Effector memory CD8-positive, alpha-beta T cell (primary cell): ENCODE results near the gene FYCO1.
A peak's percentile ranks its signal among the peaks of the same experiment; 100 is the strongest.
"Not testable (repeated sequence)": the region's sequence is repeated elsewhere in the genome, so short reads cannot be mapped to it uniquely, and the experiment has no call there.

Experiments used
- ATAC-seq: fragments of 150-1000 bp; cut with Tn5 transposase; replicated peaks from 2 replicates; pipeline ENCODE4 v1.10.0; 2021; ENCODE audit warnings: mild to moderate bottlenecking, moderate library complexity
- DNase-seq, 3 experiments: peaks; one replicate each; pipeline ENCODE4 v3.0.0; 2021
- H3K27ac Mint-ChIP-seq, 2 donors: one replicate each; pipeline ENCODE4 v1.8.0; 2022; ENCODE audit warnings: mild to moderate bottlenecking in 2 of 2, mixed read lengths in 2 of 2, moderate library complexity in 2 of 2
- H3K27me3 Mint-ChIP-seq, 2 donors: one replicate each; pipeline ENCODE4 v1.8.0; 2022; ENCODE audit warnings: mixed read lengths in 2 of 2
- H3K36me3 Mint-ChIP-seq: one replicate; pipeline ENCODE4 v1.8.0; 2022; ENCODE audit warnings: mild to moderate bottlenecking, moderate library complexity, mixed read lengths; ENCODE audit not compliant: insufficient read depth
- H3K4me1 Mint-ChIP-seq, 2 donors: one replicate each; pipeline ENCODE4 v1.8.0; 2022; ENCODE audit warnings: low read depth in 2 of 2, mixed read lengths in 2 of 2
- H3K4me3 Mint-ChIP-seq, 2 donors: one replicate each; pipeline ENCODE4 v1.8.0; 2022; ENCODE audit warnings: mild to moderate bottlenecking in 2 of 2, mixed read lengths in 2 of 2, moderate library complexity in 2 of 2
- H3K9me3 Mint-ChIP-seq, 2 donors: one replicate each; pipeline ENCODE4 v1.8.0; 2022; ENCODE audit warnings: mixed read lengths in 2 of 2

FYCO1 gene

DNA sequence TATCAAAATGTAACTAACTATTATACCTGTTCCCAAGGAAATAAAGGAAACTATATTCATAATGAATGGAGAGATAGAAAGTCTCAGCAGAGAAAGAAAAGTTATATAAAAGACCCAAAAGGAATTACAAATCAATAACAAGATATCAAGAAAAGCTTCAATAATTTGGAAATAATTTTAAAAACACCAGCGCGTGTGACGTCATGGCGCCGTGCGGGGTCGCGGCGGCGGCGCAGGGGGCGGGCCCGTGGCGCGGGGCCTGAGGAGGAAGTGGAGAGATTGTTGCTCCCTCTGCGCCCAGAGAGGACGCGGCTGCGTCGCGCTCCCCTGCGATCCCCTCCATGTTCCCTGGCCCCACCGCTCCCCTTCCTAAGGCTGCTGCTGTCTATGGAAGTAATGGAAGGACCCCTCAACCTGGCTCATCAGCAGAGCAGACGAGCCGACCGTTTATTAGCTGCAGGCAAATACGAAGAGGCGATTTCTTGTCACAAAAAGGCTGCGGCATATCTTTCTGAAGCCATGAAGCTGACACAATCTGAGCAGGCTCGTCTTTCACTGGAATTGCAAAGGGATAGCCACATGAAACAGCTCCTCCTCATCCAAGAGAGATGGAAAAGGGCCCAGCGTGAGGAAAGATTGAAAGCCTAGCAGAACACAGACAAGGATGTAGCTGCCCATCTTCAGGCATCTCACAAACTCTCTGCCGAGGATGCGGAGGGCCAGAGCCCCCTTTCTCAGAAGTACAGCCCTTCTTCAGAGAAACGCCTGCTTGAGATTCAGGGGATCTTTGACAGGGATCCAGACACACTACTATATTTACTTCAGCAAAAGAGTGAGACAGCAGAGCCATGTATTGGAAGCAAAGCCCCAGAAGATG is 27.5 kb upstream of the FYCO1 start:
- ATAC-seq (no peak), DNase-seq (no peak)
- peaks cover 0 to 4% of the 10 kb centered on the region in 2 donors for H3K9me3 Mint-ChIP-seq
- H3K27ac Mint-ChIP-seq = no peak overlapping the region
- H3K4me3 Mint-ChIP-seq = no peak overlapping the region
- H3K4me1 Mint-ChIP-seq = peaks cover 9 to 14% of the 10 kb centered on the region in 2 donors
- H3K36me3 Mint-ChIP-seq = peaks cover 3% of the 10 kb centered on the region
- no peaks in the 10 kb centered on the region for H3K27me3 Mint-ChIP-seq

DNA sequence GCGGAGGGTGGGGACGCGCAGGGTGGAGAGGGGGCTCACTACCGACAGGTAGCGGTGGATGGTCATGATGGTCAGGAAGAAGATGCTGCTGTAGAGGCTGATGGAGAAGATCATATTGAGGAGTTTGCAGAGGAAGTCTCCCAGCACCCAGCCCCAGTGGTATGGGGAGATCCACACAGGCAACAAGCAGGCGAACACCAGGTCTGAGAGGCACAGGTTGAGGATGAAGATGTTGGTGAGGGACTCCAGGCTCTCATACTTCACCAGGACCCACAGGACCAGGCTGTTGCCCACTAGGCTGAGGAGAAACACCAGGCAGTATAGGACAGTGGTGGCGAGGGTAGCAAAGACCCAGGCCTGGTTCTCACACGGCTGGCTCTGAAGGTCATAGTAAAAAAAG is 25.9 kb upstream of the FYCO1 start:
- peaks cover 9 to 14% of the 10 kb centered on the region in 2 donors for H3K4me1 Mint-ChIP-seq
- H3K27me3 Mint-ChIP-seq = no peaks in the 10 kb centered on the region
- ATAC-seq = no peak
- H3K36me3 Mint-ChIP-seq = peaks cover 3% of the 10 kb centered on the region
- H3K27ac Mint-ChIP-seq = peak overlapping the region in 1 of 2 donors; percentile 39
- no peak overlapping the region for H3K4me3 Mint-ChIP-seq
- H3K9me3 Mint-ChIP-seq = no peaks in the 10 kb centered on the region
- no peak for DNase-seq

DNA sequence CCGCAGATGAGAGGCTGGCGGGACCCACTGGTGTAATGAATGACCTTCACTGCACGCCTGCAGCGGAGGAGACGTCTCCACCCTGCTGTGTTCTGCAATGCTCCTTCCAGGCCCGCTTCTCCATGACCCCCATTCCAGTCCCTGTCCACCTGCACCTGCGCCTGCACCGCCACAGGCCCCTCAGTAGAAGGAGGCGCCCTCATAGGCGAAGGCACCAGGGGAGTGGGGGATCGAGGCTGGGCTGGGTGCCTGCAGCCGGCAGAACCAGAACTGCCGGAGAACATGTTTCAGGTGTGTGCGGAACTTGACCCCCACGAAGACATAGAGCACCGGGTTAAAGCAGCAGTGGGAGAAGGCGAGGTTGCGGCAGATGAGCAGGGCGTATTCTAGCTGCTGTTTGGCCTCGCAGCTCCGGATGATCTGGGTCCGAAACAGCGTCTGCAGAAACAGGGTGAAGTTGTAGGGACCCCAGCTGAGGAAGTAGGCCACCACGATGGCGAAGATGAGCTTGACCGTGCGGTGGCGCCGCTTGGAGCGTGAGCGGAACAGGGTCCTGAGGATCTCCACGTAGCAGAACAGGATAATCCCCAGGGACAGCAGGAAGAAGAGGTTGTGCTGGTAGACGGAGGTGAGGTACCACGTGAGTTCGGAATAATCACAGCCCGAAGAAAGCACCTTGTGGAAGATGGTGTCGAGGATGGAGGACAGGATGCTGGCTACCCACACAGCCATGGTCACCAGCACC is 25.3 kb upstream of the FYCO1 start:
- Mint-ChIP-seq H3K27ac (peak overlapping the region in 1 of 2 donors; percentile 39), H3K4me3 (no peak overlapping the region), H3K36me3 (peaks cover 3% of the 10 kb centered on the region), H3K27me3 (no peaks in the 10 kb centered on the region), H3K4me1 (peaks cover 9 to 14% of the 10 kb centered on the region in 2 donors), H3K9me3 (no peaks in the 10 kb centered on the region)
- DNase-seq (no peak), ATAC-seq (no peak)

- Mint-ChIP-seq H3K4me3 (no peak overlapping the region), H3K4me1 (peaks cover 9 to 14% of the 10 kb centered on the region in 2 donors), H3K27ac (no peak overlapping the region), H3K36me3 (peaks cover 3% of the 10 kb centered on the region), H3K27me3 (no peaks in the 10 kb centered on the region), H3K9me3 (no peaks in the 10 kb centered on the region)
- DNase-seq (no peak), ATAC-seq (no peak)
Measured at GRCh38 chr3:46019707-46020106, 24.1 kb upstream of the FYCO1 start.

DNA sequence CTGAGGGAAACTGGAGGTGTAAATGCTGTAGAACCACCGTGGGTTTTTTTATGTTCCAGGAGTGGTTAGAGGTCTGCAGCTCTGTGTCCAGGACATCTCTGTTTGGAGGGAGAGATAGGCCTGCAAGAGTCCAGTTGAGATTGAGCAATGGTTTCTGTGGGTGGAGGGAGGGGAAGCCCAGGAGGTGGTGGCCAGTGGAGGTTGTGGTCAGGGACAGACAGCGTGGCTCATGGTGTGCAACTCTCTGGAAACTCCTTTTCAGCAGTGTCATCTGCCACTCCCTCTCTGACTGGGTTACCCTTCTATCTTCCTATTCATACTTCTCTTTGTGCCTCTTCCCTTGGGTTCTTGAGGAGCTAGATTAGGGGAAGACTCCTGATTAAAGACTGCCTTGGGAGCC is 22.1 kb upstream of the FYCO1 start:
- H3K36me3 Mint-ChIP-seq = peaks cover 3% of the 10 kb centered on the region
- DNase-seq = no peak
- H3K27ac Mint-ChIP-seq = no peak overlapping the region
- H3K9me3 Mint-ChIP-seq = no peaks in the 10 kb centered on the region
- H3K4me1 Mint-ChIP-seq = peaks cover 14 to 20% of the 10 kb centered on the region in 2 donors
- no peaks in the 10 kb centered on the region for H3K27me3 Mint-ChIP-seq
- no peak for ATAC-seq
- H3K4me3 Mint-ChIP-seq = no peak overlapping the region

- peak; percentile 54 for ATAC-seq
Measured at GRCh38 chr3:46013316-46014094, 17.9 kb upstream of the FYCO1 start.

GRCh38 chr3:46012246-46012645 is 16.6 kb upstream of the FYCO1 start:
- Mint-ChIP-seq H3K27ac (no peak overlapping the region), H3K4me3 (no peak overlapping the region), H3K4me1 (peaks cover 5 to 7% of the 10 kb centered on the region in 2 donors), H3K36me3 (no peaks in the 10 kb centered on the region), H3K27me3 (no peaks in the 10 kb centered on the region), H3K9me3 (no peaks in the 10 kb centered on the region)
- ATAC-seq (no peak), DNase-seq (no peak)

More at GRCh38 chr3:46013316-46014094, 17.9 kb upstream of the FYCO1 start:
- Mint-ChIP-seq H3K27me3 (no peaks in the 10 kb centered on the region), H3K36me3 (no peaks in the 10 kb centered on the region), H3K27ac (peak overlapping the region in 1 of 2 donors; percentile 45), H3K4me1 (peaks cover 7 to 9% of the 10 kb centered on the region in 2 donors), H3K4me3 (no peak overlapping the region), H3K9me3 (no peaks in the 10 kb centered on the region)
- DNase-seq = no peak

- no peak overlapping the region for H3K27ac Mint-ChIP-seq
- H3K36me3 Mint-ChIP-seq = no peaks in the 10 kb centered on the region
- no peak for ATAC-seq
- H3K27me3 Mint-ChIP-seq = no peaks in the 10 kb centered on the region
- no peak overlapping the region for H3K4me3 Mint-ChIP-seq
- H3K9me3 Mint-ChIP-seq = no peaks in the 10 kb centered on the region
- H3K4me1 Mint-ChIP-seq = peaks cover 8 to 9% of the 10 kb centered on the region in 2 donors
- DNase-seq = no peak
Measured at GRCh38 chr3:46010519-46011113, 15.0 kb upstream of the FYCO1 start.

DNA sequence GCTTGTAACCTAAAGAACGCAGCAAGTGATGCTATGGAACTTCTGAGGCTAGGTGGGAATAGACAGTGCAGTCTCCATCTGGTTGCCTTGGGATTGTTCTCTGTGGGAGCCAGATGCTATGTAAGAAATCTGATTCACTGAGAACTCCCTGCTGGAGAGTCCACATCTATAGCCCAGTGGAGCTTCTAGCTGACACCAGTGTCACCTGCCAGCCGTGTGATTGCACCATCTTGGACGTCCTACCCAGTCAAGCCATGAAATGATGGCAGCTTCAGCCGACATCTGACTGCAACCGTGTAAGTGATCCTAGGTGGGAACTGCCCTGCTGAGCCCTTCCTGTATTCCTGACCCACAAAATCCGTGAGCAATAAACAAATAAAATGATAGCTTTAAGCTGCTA is 12.4 kb upstream of the FYCO1 start:
- DNase-seq (no peak), ATAC-seq (no peak)
- Mint-ChIP-seq H3K9me3 (no peaks in the 10 kb centered on the region), H3K36me3 (no peaks in the 10 kb centered on the region), H3K4me1 (peaks cover 3 to 4% of the 10 kb centered on the region in 2 donors), H3K27me3 (no peaks in the 10 kb centered on the region), H3K27ac (no peak overlapping the region), H3K4me3 (no peak overlapping the region)

DNA sequence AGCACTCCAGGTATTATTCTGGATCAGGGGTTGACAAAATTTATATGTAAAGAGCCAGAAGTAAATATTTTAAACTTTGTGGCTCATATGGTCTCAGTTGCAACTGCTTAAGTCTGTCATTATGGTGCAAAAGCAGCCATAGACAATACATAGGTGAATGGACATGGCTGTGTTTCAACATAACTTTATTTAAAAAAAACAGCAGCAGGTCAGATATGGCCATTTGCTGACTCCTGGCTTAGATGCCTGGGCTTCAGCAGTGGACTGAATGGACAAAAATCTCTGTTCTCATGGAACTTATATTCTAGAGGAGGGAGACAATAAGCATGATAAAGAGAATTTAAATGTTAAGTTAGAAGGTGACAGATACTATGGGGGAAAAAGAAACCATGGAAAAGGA is 11.7 kb upstream of the FYCO1 start:
- H3K36me3 Mint-ChIP-seq = no peaks in the 10 kb centered on the region
- peaks cover 2 to 3% of the 10 kb centered on the region in 2 donors for H3K4me1 Mint-ChIP-seq
- H3K27ac Mint-ChIP-seq = no peak overlapping the region
- H3K9me3 Mint-ChIP-seq = no peaks in the 10 kb centered on the region
- no peak for DNase-seq
- H3K4me3 Mint-ChIP-seq = no peak overlapping the region
- no peak for ATAC-seq
- no peaks in the 10 kb centered on the region for H3K27me3 Mint-ChIP-seq

DNA sequence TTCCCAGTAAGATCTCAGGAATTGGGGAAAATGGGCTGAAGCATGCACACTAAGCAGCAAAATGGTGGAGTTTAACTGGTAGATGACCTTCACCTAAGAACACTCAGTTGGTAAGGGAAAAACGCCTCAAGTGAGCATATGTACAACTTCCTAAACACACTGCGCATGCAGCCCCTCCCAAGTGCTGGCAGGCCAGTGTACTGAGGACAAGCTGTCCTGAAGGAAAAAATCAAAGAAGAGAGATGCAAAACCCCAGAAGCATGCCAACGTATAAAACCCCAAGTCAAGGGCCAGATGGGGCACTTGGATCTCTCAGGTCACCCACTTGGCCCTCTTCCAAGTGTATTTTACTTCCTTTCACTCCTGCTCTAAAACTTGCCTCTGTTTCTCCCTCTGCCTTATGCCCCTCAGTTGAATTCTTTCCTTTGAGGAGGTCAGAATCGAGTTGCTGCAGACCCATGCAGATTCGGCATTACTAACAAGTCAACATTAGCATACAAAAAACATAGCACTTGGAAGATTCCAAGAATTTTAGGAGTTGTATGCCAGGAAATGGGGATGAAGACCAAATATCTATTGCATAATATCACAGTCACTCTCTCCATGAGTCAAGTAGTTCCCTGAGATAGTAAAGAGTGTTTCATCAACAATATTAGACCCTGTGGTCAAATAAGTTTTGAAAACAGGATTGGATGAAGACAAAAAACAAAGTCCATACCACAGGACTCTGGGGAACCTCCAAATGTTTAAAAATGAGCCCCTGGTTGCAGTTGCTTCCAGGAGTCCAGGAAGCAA is 10.8 kb upstream of the FYCO1 start:
- H3K27ac Mint-ChIP-seq = no peak overlapping the region
- H3K4me3 Mint-ChIP-seq = no peak overlapping the region
- no peaks in the 10 kb centered on the region for H3K36me3 Mint-ChIP-seq
- DNase-seq = no peak
- no peaks in the 10 kb centered on the region for H3K9me3 Mint-ChIP-seq
- no peaks in the 10 kb centered on the region for H3K27me3 Mint-ChIP-seq
- no peak for ATAC-seq
- H3K4me1 Mint-ChIP-seq = peaks cover 2 to 3% of the 10 kb centered on the region in 2 donors

DNA sequence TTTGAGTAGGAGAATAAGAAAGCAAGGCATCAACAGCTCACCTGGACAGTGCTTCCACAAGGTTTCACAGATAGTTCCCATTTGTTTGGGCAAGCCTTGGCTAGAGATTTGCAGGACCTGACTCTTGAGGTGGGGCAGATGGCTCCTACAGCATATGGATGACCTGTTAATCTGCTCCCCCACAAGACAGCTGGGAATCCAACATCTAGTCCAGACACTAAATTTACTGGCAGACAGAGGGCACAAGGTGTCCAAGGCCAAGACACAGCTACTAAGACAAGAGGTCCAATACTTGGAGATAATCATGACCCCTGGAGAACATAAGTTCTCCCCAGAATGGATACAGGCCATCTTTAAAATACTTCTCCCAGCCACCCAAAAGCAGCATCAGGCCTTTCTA is 8.1 kb upstream of the FYCO1 start:
- H3K27me3 Mint-ChIP-seq, H3K4me3 Mint-ChIP-seq, ATAC-seq, H3K9me3 Mint-ChIP-seq, DNase-seq, H3K36me3 Mint-ChIP-seq, H3K27ac Mint-ChIP-seq: not testable (repeated sequence)
- H3K4me1 Mint-ChIP-seq = peaks cover 2 to 11% of the 10 kb centered on the region in 2 donors
